NCI-H2171 (cell line): Measurements from ENCODE around the gene FER1L5.

Source experiments
- DNase-seq: peaks from one replicate; lab custom pipeline; 2025; lab: John Stamatoyannopoulos, UW

The FER1L5 gene

GRCh38 chr2:96642564-96643360 is at the start of gene FER1L5:
TSS of gene FER1L5 (plus strand) at chr2:96642764. CDS start at chr2:96642837, 73 bp downstream.
- no peak for DNase-seq

DNA sequence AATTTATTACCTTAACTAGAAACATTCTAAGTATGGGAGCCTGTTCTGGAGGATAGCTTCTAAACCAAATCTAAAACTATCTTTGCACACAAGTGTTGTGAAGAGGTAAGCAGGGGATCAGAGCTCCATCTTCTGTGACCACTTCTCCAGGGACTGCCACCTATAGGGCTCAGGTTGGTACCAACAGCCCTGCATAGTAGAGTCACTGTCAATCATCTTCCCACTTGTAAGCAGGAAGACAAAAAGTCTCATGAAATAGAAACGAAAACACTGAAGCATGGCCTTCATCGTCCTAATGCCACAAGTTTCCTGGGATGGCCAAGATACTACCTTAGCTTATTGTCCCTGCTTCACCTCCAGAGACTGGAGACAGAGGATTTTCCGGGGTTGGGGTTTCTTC is 48.3 kb upstream of the FER1L5 start:
- DNase-seq: no peak

GRCh38 chr2:96594691-96595152 is 47.8 kb upstream of the FER1L5 start:
- no peak for DNase-seq

DNA sequence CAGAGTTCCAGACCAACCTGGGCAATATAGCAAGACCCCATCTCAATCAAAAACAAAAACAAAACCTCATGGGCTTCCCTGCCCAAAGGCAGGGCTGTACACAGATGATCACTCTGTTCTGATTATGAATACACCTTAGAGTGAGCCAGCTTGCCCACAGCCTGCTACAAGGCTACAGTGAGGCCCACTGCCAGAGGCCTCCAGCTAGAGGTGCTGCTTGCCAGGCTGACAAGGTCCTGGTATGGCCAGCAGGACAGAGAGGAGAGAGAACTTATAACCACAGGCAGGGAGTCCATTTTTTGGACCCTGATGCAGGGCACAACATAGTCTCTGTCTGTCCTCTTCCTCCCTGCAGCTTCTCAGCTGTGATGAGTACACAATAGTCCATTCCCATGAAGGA is 46.0 kb upstream of the FER1L5 start:
- DNase-seq: no peak

DNA sequence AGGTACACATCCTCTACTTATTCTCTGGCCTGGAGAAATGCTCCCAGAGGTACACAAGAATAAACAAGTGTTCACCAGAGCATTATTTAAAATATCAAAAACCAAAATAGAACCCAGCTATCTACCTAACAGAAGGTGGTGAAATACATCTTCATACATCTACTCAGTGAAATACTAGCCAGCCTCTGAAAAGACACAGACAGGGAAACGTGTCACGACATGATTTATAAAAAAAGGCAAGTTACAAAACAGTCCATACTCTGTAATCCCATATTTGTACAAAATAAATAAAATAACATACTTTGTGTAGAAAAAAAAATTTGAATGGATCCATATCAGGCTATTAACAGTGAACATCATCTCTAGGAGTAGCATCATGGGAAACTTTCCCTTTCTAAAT is 42.6 kb upstream of the FER1L5 start:
- no peak for DNase-seq

GRCh38 chr2:96601382-96602292 is 40.9 kb upstream of the FER1L5 start:
- no peak for DNase-seq

DNA sequence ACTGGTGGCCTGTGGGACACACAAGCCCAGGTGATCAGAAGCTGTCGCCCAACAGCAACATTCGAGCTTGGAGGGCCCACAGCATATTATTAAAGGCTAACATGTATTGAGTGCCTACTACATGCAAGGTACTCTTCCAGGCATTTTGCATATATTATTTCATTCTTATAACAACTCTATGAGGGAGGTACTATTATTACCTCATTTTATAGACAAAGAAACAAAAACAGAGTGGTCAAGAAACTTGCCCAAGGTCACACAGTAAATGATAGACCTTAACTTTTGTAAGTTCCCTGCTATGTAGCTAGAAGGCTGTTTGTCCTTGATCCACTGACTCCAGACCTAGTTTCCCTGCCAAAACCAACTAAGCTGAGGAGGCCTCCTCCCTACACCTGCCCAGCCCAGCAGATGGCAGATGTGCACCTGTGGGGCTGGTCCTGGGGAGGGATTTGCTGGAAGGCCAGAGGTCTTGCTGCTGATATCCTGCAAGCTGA is 40.2 kb upstream of the FER1L5 start:
- DNase-seq: no peak

- DNase-seq: no peak
Measured at GRCh38 chr2:96604104-96604503, 38.5 kb upstream of the FER1L5 start.

GRCh38 chr2:96608469-96609455 is 33.8 kb upstream of the FER1L5 start:
- no peak for DNase-seq

GRCh38 chr2:96616128-96616527 is 26.4 kb upstream of the FER1L5 start:
- no peak for DNase-seq

DNA sequence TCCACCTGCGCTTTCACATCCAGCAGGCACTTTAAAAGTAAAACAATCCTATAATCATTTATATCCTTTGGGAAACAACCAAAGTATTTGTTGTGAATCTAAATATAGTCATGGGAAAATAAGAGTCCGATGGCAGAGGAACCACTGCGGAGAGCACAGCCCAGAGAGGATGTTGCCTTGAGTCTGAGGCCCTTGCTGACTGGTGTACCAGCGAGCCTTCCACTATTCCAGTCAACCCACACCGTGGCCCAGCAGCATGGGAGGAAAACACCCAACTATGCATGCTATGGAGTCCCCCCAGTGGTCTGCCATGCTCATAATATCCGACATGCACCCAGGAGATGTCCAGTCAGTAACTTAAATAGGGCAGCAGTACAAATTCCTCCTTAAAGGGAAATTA is 26.0 kb upstream of the FER1L5 start:
- no peak for DNase-seq

DNA sequence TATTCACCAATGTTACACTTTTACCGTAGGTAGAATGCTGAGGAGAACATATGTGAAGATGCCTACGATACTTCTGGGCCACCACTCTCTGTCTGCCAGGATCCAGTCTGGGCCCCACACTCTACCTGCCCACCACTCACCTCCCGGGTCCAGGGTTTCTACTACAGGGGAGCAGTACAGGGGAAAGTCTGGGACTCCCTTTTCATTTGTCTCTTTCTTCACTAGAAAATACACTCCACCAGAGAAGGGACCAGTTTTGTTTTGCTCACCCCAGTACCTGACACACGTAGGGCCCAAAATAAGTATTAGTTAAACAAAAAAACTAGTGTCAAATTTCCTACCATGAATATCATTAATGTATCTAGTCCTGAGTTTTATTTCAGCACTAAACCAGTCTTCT is 25.6 kb upstream of the FER1L5 start:
- no peak for DNase-seq

- no peak for DNase-seq
Measured at GRCh38 chr2:96618596-96619283, 23.8 kb upstream of the FER1L5 start.

GRCh38 chr2:96622544-96622943 is 20.0 kb upstream of the FER1L5 start:
- no peak for DNase-seq

- no peak for DNase-seq
Measured at GRCh38 chr2:96623116-96623515, 19.4 kb upstream of the FER1L5 start.

GRCh38 chr2:96625571-96626552 is 16.7 kb upstream of the FER1L5 start:
- DNase-seq: no peak

- no peak for DNase-seq
Measured at GRCh38 chr2:96626553-96626942, 16.0 kb upstream of the FER1L5 start.

GRCh38 chr2:96631804-96632435 is 10.6 kb upstream of the FER1L5 start:
- no peak for DNase-seq

GRCh38 chr2:96633641-96634040 is 8.9 kb upstream of the FER1L5 start:
- no peak for DNase-seq
